Activated CD8-positive, alpha-beta T cell treated with anti-CD3 and anti-CD28 coated beads for 36 hours (primary cell): ENCODE data around the gene METTL16. TPM values are rescaled to one million over a fixed set of nuclear protein-coding genes. Genes with fewer than 3 reads are reported as not detected.

Experiments used
- ATAC-seq: fragments of 200-7000 bp; cut with Tn5 transposase; one replicate; pipeline ENCODE4 v1.10.0; 2021; ENCODE audit warnings: mild to moderate bottlenecking, moderate library complexity
- CTCF ChIA-PET: fragments of 350-600 bp; sonication (Branson Sonifier 250); formaldehyde crosslinking; loops from one replicate; lab custom pipeline; 2021; ENCODE audit warnings: antibody characterized with exemption; lab: Charles Lee
- POLR2A ChIA-PET: fragments of 350-600 bp; sonication (Branson Sonifier 250); formaldehyde crosslinking; loops from one replicate; lab custom pipeline; 2021; ENCODE audit warnings: antibody characterized with exemption; lab: Charles Lee
- DNase-seq: peaks from one replicate; pipeline ENCODE4 v3.0.0-alpha.2; 2020
- H3K27ac Mint-ChIP-seq: one replicate; pipeline ENCODE4 v1.8.0; 2021; ENCODE audit warnings: mild to moderate bottlenecking, mixed read lengths
- H3K27me3 Mint-ChIP-seq: one replicate; pipeline ENCODE4 v1.8.0; 2021; ENCODE audit warnings: mixed read lengths
- H3K36me3 Mint-ChIP-seq: one replicate; pipeline ENCODE4 v1.8.0; 2021; ENCODE audit warnings: low read depth, mixed read lengths
- H3K4me1 Mint-ChIP-seq: one replicate; pipeline ENCODE4 v1.8.0; 2021; ENCODE audit warnings: low read depth, mixed read lengths
- H3K4me3 Mint-ChIP-seq: one replicate; pipeline ENCODE4 v1.8.0; 2021; ENCODE audit warnings: mild to moderate bottlenecking, moderate library complexity, mixed read lengths
- H3K9me3 Mint-ChIP-seq: one replicate; pipeline ENCODE4 v1.8.0; 2021; ENCODE audit warnings: mixed read lengths
- intact Hi-C: fragments of 100-400 bp; cut with micrococcal nuclease; formaldehyde crosslinking; loops from one replicate; pipeline ENCODE4 v1.10.0; 2022
- total RNA-seq, 2 experiments: library from RNA; stranded (reverse); gene quantifications; one replicate each; pipeline ENCODE4 v1.2.3, GENCODE V29; 2021
- TF ChIP-seq, protein P1 (sequence below): fragments of 200-600 bp; IDR thresholded peaks from one replicate; pipeline ENCODE4 v1.8.0; 2022; ENCODE audit warnings: antibody characterized with exemption, mild to moderate bottlenecking

Gene METTL16
- total RNA-seq, 2 experiments from 2014 or later, result 47.9 to 50.3 TPM

DNA sequence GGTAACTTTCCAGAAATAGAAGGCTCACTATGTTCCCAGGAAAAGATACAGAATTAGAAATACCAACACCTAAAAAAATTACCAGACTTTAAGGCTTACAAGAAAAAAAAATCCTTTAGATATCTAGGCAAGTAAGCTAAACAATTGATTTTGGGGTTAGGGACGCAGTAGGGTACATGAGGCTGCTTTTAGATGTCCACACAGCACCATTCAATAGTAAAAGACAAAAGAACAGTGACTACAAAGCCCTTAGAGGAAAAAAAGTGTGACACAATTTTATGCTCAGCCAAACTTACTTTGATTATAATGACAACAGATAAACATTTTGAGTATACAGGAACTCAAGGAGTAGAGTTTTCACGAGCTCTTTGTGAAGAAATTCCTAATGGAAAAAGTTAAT is 29.9 kb downstream of the METTL16 start:
- TF ChIP-seq, protein P1, sequence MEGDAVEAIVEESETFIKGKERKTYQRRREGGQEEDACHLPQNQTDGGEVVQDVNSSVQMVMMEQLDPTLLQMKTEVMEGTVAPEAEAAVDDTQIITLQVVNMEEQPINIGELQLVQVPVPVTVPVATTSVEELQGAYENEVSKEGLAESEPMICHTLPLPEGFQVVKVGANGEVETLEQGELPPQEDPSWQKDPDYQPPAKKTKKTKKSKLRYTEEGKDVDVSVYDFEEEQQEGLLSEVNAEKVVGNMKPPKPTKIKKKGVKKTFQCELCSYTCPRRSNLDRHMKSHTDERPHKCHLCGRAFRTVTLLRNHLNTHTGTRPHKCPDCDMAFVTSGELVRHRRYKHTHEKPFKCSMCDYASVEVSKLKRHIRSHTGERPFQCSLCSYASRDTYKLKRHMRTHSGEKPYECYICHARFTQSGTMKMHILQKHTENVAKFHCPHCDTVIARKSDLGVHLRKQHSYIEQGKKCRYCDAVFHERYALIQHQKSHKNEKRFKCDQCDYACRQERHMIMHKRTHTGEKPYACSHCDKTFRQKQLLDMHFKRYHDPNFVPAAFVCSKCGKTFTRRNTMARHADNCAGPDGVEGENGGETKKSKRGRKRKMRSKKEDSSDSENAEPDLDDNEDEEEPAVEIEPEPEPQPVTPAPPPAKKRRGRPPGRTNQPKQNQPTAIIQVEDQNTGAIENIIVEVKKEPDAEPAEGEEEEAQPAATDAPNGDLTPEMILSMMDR, result no peak
- no peak for ATAC-seq
- Mint-ChIP-seq H3K27me3 (no peaks in the 10 kb centered on the region), H3K36me3 (peaks cover 7% of the 10 kb centered on the region), H3K4me1 (peaks cover 32% of the 10 kb centered on the region), H3K4me3 (no peak overlapping the region), H3K9me3 (no peaks in the 10 kb centered on the region), H3K27ac (no peak overlapping the region)
- no peak for DNase-seq
- intact Hi-C loops, result no loop called here
- ChIA-PET POLR2A (no interaction called here), CTCF (interaction anchor here (0.8 to 1.3 kb wide), 3 partner anchors 9 to 244 kb away, joined by 3 to 6 read pairs (median 4); no protein-coding TSS in a partner anchor)

DNA sequence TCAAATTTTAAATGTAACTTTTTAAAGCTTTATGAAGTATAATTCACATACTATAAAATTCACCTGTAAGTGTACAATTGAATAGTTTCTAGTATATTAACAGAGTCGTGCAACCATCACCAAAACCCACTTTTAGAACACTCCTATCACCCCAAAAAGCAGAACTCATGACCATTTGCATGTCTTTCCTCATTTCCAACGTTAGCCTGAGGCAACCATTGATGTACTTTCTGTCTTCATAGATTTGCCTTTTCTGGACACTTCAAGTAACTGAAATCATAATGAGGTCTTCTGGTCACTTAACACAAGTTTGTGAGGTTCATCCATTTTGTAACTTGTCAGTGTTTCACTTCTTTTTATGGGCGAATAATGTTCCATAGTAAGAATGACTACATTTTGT is 33.2 kb downstream of the METTL16 start:
- CTCF ChIA-PET, result interaction anchor here (1.1 kb wide), 1 partner anchor 11 kb away, joined by 4 read pairs; no protein-coding TSS in a partner anchor
- DNase-seq, result no peak
- no peak for ATAC-seq
- Mint-ChIP-seq H3K36me3 (peaks cover 21% of the 10 kb centered on the region), H3K4me3 (no peak overlapping the region), H3K27ac (no peak overlapping the region), H3K27me3 (no peaks in the 10 kb centered on the region), H3K9me3 (no peaks in the 10 kb centered on the region), H3K4me1 (peaks cover 21% of the 10 kb centered on the region)
- intact Hi-C loops, result no loop called here
- POLR2A ChIA-PET, result no interaction called here
- TF ChIP-seq, protein P1, result no peak

DNA sequence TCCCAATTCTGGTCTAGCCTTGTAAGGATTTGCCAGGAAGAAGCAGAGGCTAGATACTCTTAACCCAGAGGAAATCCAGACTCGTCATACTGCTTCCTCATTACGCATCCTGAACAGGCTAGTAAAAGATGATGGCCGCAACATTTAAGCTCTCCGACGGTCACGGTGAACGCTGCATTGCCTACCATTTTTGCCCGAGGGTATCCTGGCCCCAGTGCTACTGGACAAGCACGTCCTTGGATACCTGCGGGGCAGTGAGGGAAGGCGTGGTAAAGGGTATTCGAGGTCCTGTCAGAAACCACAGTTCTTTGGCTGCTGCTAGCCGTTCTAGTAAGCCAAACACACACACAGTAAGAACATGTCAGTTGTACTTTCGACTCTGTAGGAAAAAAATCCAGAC is 36.6 kb downstream of the METTL16 start:
- no peak overlapping the region for H3K27ac Mint-ChIP-seq
- no peak overlapping the region for H3K4me3 Mint-ChIP-seq
- H3K4me1 Mint-ChIP-seq, result no peaks in the 10 kb centered on the region
- H3K27me3 Mint-ChIP-seq, result no peaks in the 10 kb centered on the region
- TF ChIP-seq, protein P1, result no peak
- POLR2A ChIA-PET, result interaction anchor here (0.7 kb wide), 1 partner anchor 12 kb away, joined by 3 read pairs; no protein-coding TSS in a partner anchor
- intact Hi-C loops, result no loop called here
- ATAC-seq, result no peak
- no peaks in the 10 kb centered on the region for H3K9me3 Mint-ChIP-seq
- CTCF ChIA-PET, result no interaction called here
- peaks cover 27% of the 10 kb centered on the region for H3K36me3 Mint-ChIP-seq
- no peak for DNase-seq

DNA sequence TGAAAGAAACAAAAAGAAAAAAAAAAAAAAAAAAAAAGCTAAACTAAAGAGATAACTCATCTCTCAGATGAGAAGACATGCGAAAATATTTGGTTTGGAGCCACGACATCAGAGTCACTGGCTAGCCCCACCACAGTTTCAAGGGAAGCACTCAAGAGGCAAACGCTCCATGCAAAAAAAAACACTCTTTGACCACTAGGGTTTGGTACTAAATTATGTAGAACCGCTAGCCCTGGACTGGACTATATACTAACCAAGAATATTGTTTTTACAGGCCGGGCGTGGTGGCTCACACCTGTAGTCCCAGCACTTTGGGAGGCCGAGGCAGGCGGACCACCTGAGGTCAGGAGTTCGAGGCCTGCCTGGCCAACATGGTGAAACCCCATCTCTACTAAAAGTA is 37.3 kb downstream of the METTL16 start:
- H3K36me3 Mint-ChIP-seq, result peaks cover 31% of the 10 kb centered on the region

DNA sequence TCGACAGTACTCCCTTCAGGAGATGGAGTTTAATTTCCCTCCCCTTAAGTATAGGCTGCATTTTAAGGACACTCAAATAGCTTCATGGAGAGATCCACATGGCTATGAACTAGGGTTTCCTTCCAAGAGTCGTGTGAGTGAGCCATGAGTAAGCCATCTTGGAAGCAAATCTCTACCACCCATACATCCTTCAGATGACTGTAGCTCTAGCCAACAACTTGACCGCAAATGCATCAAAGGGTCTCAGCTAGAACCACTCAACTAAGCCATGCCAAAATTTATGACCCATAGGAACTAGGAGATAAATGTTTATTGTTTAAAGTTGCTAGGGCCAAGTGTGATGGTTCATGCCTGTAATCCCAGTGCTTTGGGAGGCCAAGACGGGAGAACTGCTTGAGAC is 43.4 kb downstream of the METTL16 start:
- H3K4me3 Mint-ChIP-seq, result no peak overlapping the region
- DNase-seq (no peak), ATAC-seq (no peak)
- ChIA-PET POLR2A (no interaction called here), CTCF (interaction anchor here (1.0 to 1.6 kb wide), 2 partner anchors 52 to 86 kb away, joined by 3 to 4 read pairs; no protein-coding TSS in a partner anchor)
- H3K9me3 Mint-ChIP-seq, result no peaks in the 10 kb centered on the region
- H3K27me3 Mint-ChIP-seq, result no peaks in the 10 kb centered on the region
- TF ChIP-seq, protein P1, result no peak
- intact Hi-C loops, result no loop called here
- peaks cover 28% of the 10 kb centered on the region for H3K36me3 Mint-ChIP-seq
- H3K27ac Mint-ChIP-seq, result no peak overlapping the region
- no peaks in the 10 kb centered on the region for H3K4me1 Mint-ChIP-seq

More for the DNA sequence above, 37.3 kb downstream of the METTL16 start:
- ChIA-PET POLR2A (interaction anchor here (0.7 kb wide), 1 partner anchor 12 kb away, joined by 3 read pairs; no protein-coding TSS in a partner anchor), CTCF (interaction anchor here (1.0 to 1.1 kb wide), 2 partner anchors 23 to 58 kb away, joined by 3 read pairs; no protein-coding TSS in a partner anchor)
- ATAC-seq (no peak), DNase-seq (no peak)
- Mint-ChIP-seq H3K27me3 (no peaks in the 10 kb centered on the region), H3K4me3 (no peak overlapping the region), H3K27ac (no peak overlapping the region), H3K4me1 (no peaks in the 10 kb centered on the region), H3K9me3 (no peaks in the 10 kb centered on the region)
- intact Hi-C loops, result no loop called here
- TF ChIP-seq, protein P1, result no peak
